Choroid plexus epithelial cell (primary cell): ENCODE results near the gene DUSP15.

ENCODE experiments used
- DNase-seq: peaks from one replicate; pipeline ENCODE4 v3.0.0-alpha.2; 2010; ENCODE audit warnings: low read depth
- H3K4me3 ChIP-seq: 2 replicates; pipeline ENCODE4 v1.5.1; 2011; ENCODE audit warnings: low read depth, mild to moderate bottlenecking, control low read depth, low read length, moderate library complexity
- CTCF ChIP-seq: conservative IDR thresholded peaks from 2 replicates; pipeline ENCODE4 v1.5.1; 2011; ENCODE audit warnings: low read depth, mild to moderate bottlenecking, control low read depth, inconsistent platforms, low read length, moderate library complexity

Gene DUSP15

GRCh38 chr20:31894980-31895675 lies 24.8 kb upstream of the DUSP15 start:
- H3K4me3 ChIP-seq: no peak overlapping the region
- DNase-seq: peak; percentile 76
- TF ChIP-seq CTCF: no peak

DNA sequence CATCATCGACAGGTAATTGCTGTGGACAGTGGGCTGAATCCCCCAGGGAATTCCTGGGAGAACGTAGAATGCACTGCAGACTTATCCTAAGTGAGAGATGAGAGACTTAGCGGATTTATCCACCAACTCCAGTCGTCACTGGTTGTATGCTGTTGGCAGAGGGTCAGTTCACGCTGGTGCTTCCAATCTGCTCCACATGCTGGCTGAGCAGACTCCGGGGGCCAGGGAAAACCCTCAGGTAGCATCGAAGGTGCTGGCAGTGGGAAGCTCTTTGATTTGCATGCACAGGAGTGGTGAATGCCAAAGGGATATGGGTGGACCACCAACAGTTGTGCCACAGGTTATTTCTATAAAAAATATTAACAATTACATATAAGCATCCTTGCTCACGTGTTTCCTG lies 20.3 kb upstream of the DUSP15 start:
- no peak for DNase-seq
- H3K4me3 ChIP-seq: no peak overlapping the region
- no peak for TF ChIP-seq CTCF

DNA sequence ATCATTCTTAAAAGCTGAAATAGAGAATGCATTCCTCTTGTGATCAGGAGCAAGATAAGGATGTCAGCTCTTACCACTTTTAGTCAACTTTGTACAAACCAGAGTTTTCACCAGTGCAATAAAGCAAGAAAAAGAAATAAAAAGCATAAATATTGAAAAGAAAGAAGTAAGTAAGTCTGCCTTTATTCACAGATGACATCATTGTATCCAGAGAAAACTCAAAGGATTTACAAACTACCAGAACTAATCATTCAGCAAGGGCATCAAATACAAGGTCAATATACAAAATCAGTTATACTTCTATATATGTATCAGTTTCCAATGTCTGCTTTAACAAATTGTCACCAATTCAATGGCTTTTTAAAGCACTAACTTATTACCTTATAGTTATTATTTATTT lies 13.5 kb upstream of the DUSP15 start:
- DNase-seq: no peak
- no peak overlapping the region for H3K4me3 ChIP-seq
- TF ChIP-seq CTCF: no peak

DNA sequence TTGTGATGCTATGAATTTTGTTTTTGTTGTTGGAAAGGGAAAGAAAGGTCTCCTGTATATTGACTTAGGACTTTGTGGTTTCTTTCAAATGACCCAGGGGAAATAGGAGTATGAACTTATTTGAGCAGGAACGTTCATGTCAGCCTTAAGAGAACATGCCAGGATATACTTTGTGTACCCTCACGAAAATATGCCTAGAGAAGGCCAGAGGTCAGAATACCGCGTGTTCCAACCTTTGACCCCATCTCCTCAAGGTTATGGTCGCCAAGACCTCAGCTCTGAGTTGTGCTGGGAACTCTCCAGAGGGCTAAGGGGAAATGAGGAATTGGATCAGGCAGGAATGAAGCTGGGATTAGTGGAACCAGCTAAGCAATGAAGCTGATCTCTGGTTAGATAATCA lies 11.6 kb upstream of the DUSP15 start:
- no peak for DNase-seq
- no peak for TF ChIP-seq CTCF
- no peak overlapping the region for H3K4me3 ChIP-seq

GRCh38 chr20:31879143-31879987 lies 9.0 kb upstream of the DUSP15 start:
- H3K4me3 ChIP-seq: peak overlapping the region; percentile 64
- peak; percentile 97 for DNase-seq
- peak; percentile 16 for TF ChIP-seq CTCF

DNA sequence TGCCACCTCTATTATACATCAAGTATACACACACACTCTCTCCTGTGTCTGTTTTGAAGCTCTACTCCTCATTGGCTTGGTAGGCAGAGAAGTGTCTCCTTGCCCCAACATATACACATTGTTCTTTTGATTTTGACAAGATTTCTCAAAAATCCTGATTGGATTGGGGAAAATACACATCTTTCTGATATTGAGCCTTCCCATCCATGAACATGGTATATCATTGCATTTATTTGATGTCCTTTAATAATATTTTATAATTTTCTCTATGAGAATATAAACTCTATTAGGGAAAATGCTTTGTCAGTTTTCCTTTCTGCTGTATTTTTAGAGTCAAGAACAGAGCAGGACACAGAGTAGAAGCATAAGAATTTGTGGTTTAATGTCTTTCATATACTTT lies 7.4 kb upstream of the DUSP15 start:
- no peak for DNase-seq
- TF ChIP-seq CTCF: no peak
- H3K4me3 ChIP-seq: no peak overlapping the region
